Immature natural killer cell (primary cell): Measurements from ENCODE around the gene CIDEB. TPM values are rescaled to one million over a fixed set of nuclear protein-coding genes. Genes with fewer than 3 reads are reported as not detected.

Experiments used
- DNase-seq, 3 donors: peaks; one replicate each; pipeline ENCODE4 v3.0.0; 2022; ENCODE audit warnings: mixed read lengths in 1 of 3
- H3K27ac Mint-ChIP-seq, 6 donors: one replicate each; pipeline ENCODE4 v1.8.0; 2020; ENCODE audit warnings: mixed read lengths in 6 of 6, mild to moderate bottlenecking in 5 of 6, inconsistent platforms in 4 of 6, moderate library complexity in 3 of 6
- H3K27me3 Mint-ChIP-seq, 3 donors: one replicate each; pipeline ENCODE4 v1.8.0; 2020 to 2021; ENCODE audit warnings: low read depth in 3 of 3, mild to moderate bottlenecking in 3 of 3, mixed read lengths in 3 of 3, moderate library complexity in 3 of 3, inconsistent platforms in 1 of 3
- H3K36me3 Mint-ChIP-seq, 3 donors: one replicate each; pipeline ENCODE4 v1.8.0; 2020; ENCODE audit warnings: mixed read lengths in 3 of 3, inconsistent platforms in 2 of 3, mild to moderate bottlenecking in 2 of 3
- H3K4me1 Mint-ChIP-seq, 2 donors: one replicate each; pipeline ENCODE4 v1.8.0; 2020; ENCODE audit warnings: inconsistent platforms in 2 of 2, mild to moderate bottlenecking in 2 of 2, mixed read lengths in 2 of 2, moderate library complexity in 1 of 2
- H3K4me3 Mint-ChIP-seq, 5 donors: one replicate each; pipeline ENCODE4 v1.8.0; 2020; ENCODE audit warnings: mild to moderate bottlenecking in 5 of 5, mixed read lengths in 5 of 5, inconsistent platforms in 3 of 5, moderate library complexity in 3 of 5
- H3K9me3 Mint-ChIP-seq, 6 donors: one replicate each; pipeline ENCODE4 v1.8.0; 2020; ENCODE audit warnings: mild to moderate bottlenecking in 6 of 6, mixed read lengths in 6 of 6, inconsistent platforms in 4 of 6, moderate library complexity in 3 of 6
- polyA plus RNA-seq, 3 donors: library from polyadenylated mRNA; unstranded; fragments of 300-500 nt; fragmentation: Illumina TruSeq; gene quantifications; one replicate each; pipeline ENCODE4 v1.2.3, GENCODE V29; 2021

The CIDEB gene
- polyA plus RNA-seq, 3 donors from 2014 or later, result 31.6 to 81.9 (median 52.1) TPM

- Mint-ChIP-seq H3K27ac (no peak overlapping the region), H3K36me3 (peaks cover 29 to 59% (median 36%) of the 10 kb centered on the region in 3 donors), H3K27me3 (peaks cover 2 to 6% (median 6%) of the 10 kb centered on the region in 3 donors), H3K4me1 (peaks cover 41 to 53% of the 10 kb centered on the region in 2 donors), H3K9me3 (no peaks in the 10 kb centered on the region), H3K4me3 (no peak overlapping the region)
- DNase-seq, result no peak
Observed at GRCh38 chr14:24304019-24304387, 3.8 kb downstream of the CIDEB start.

- H3K4me3 Mint-ChIP-seq, result peak overlapping the region; percentile 90 to 96 (median 93)
- no peaks in the 10 kb centered on the region for H3K9me3 Mint-ChIP-seq
- DNase-seq, result no peak
- H3K27me3 Mint-ChIP-seq, result peaks cover 2 to 8% (median 6%) of the 10 kb centered on the region in 3 donors
- H3K4me1 Mint-ChIP-seq, result peaks cover 49 to 71% of the 10 kb centered on the region in 2 donors
- H3K36me3 Mint-ChIP-seq, result peaks cover 21 to 47% (median 24%) of the 10 kb centered on the region in 3 donors
- peak overlapping the region; percentile 83 to 99 (median 96) for H3K27ac Mint-ChIP-seq
Observed at GRCh38 chr14:24300326-24300980, 7.3 kb downstream of the CIDEB start.

GRCh38 chr14:24299255-24300191 lies 8.3 kb downstream of the CIDEB start, which contains the start of the genes DHRS1 and NOP9:
TSS of gene DHRS1 (minus strand) at chr14:24299780. CDS start at chr14:24299106, 674 bp downstream.
TSS of gene NOP9 (plus strand) at chr14:24299850. CDS start at chr14:24299955, 105 bp downstream.
- Mint-ChIP-seq H3K4me3 (peak within 1 kb of the TSS; percentile 90 to 96 (median 93)), H3K4me1 (peaks cover 49 to 63% of the 10 kb centered on the region in 2 donors), H3K9me3 (no peaks in the 10 kb centered on the region), H3K27ac (peak within 1 kb of the TSS; percentile 83 to 99 (median 96)), H3K36me3 (peaks cover 17 to 43% (median 21%) of the 10 kb centered on the region in 3 donors), H3K27me3 (peaks cover 2 to 8% (median 6%) of the 10 kb centered on the region in 3 donors)
- DNase-seq, result peak; percentile 89 to 91 (median 90)

- no peak for DNase-seq
- Mint-ChIP-seq H3K4me1 (peaks cover 49 to 63% of the 10 kb centered on the region in 2 donors), H3K27me3 (peaks cover 2 to 8% (median 6%) of the 10 kb centered on the region in 3 donors), H3K9me3 (no peaks in the 10 kb centered on the region), H3K4me3 (peak overlapping the region; percentile 90 to 96 (median 93)), H3K27ac (peak overlapping the region; percentile 83 to 99 (median 96)), H3K36me3 (peaks cover 13 to 41% (median 21%) of the 10 kb centered on the region in 3 donors)
Observed at GRCh38 chr14:24298892-24299254, 8.9 kb downstream of the CIDEB start.

GRCh38 chr14:24297190-24297964 lies 10.4 kb downstream of the CIDEB start:
- Mint-ChIP-seq H3K4me3 (no peak overlapping the region), H3K36me3 (peaks cover 13 to 41% (median 14%) of the 10 kb centered on the region in 3 donors), H3K27ac (peak overlapping the region; percentile 73 to 96 (median 82)), H3K4me1 (peaks cover 49 to 63% of the 10 kb centered on the region in 2 donors), H3K9me3 (no peaks in the 10 kb centered on the region), H3K27me3 (peaks cover 2 to 8% (median 8%) of the 10 kb centered on the region in 3 donors)
- no peak for DNase-seq

GRCh38 chr14:24296341-24297157 lies 11.2 kb downstream of the CIDEB start:
- peak overlapping the region; percentile 73 to 96 (median 82) for H3K27ac Mint-ChIP-seq
- peaks cover 44 to 57% of the 10 kb centered on the region in 2 donors for H3K4me1 Mint-ChIP-seq
- peaks cover 13 to 40% (median 14%) of the 10 kb centered on the region in 3 donors for H3K36me3 Mint-ChIP-seq
- peak; percentile 72 to 77 (median 75) for DNase-seq
- no peaks in the 10 kb centered on the region for H3K9me3 Mint-ChIP-seq
- H3K4me3 Mint-ChIP-seq, result peak overlapping the region in 2 of 5 donors; percentile 12 to 23
- peaks cover 2 to 8% (median 8%) of the 10 kb centered on the region in 3 donors for H3K27me3 Mint-ChIP-seq

- H3K27ac Mint-ChIP-seq, result peak overlapping the region in 1 of 6 donors; percentile 45
- H3K27me3 Mint-ChIP-seq, result peaks cover 0 to 3% (median 2%) of the 10 kb centered on the region in 3 donors
- DNase-seq, result no peak
- peaks cover 21 to 39% of the 10 kb centered on the region in 2 donors for H3K4me1 Mint-ChIP-seq
- no peaks in the 10 kb centered on the region for H3K9me3 Mint-ChIP-seq
- peaks cover 18 to 52% (median 22%) of the 10 kb centered on the region in 3 donors for H3K36me3 Mint-ChIP-seq
- H3K4me3 Mint-ChIP-seq, result no peak overlapping the region
Observed at GRCh38 chr14:24293525-24293924, 14.3 kb downstream of the CIDEB start.

- H3K27me3 Mint-ChIP-seq, result peaks cover 0 to 2% (median 0%) of the 10 kb centered on the region in 3 donors
- peaks cover 18 to 52% (median 22%) of the 10 kb centered on the region in 3 donors for H3K36me3 Mint-ChIP-seq
Observed at GRCh38 chr14:24292118-24292807, 15.5 kb downstream of the CIDEB start.

GRCh38 chr14:24291446-24292117 lies 16.2 kb downstream of the CIDEB start:
- peaks cover 15 to 49% (median 22%) of the 10 kb centered on the region in 3 donors for H3K36me3 Mint-ChIP-seq
- peaks cover 0 to 2% (median 0%) of the 10 kb centered on the region in 3 donors for H3K27me3 Mint-ChIP-seq
- no peak for DNase-seq
- H3K4me3 Mint-ChIP-seq, result no peak overlapping the region
- peaks cover 8 to 21% of the 10 kb centered on the region in 2 donors for H3K4me1 Mint-ChIP-seq
- no peaks in the 10 kb centered on the region for H3K9me3 Mint-ChIP-seq
- no peak overlapping the region for H3K27ac Mint-ChIP-seq

More at GRCh38 chr14:24292118-24292807, 15.5 kb downstream of the CIDEB start:
- Mint-ChIP-seq H3K4me1 (peaks cover 15 to 27% of the 10 kb centered on the region in 2 donors), H3K9me3 (no peaks in the 10 kb centered on the region), H3K27ac (no peak overlapping the region), H3K4me3 (no peak overlapping the region)
- DNase-seq, result no peak

GRCh38 chr14:24290746-24291145 lies 17.0 kb downstream of the CIDEB start:
- Mint-ChIP-seq H3K27ac (peak overlapping the region in 3 of 6 donors; percentile 8 to 74 (median 11)), H3K4me1 (peaks cover 2 to 12% of the 10 kb centered on the region in 2 donors), H3K27me3 (peaks cover 0 to 2% (median 0%) of the 10 kb centered on the region in 3 donors), H3K9me3 (no peaks in the 10 kb centered on the region), H3K36me3 (peaks cover 14 to 41% (median 17%) of the 10 kb centered on the region in 3 donors), H3K4me3 (no peak overlapping the region)
- no peak for DNase-seq

- H3K36me3 Mint-ChIP-seq, result peaks cover 10 to 35% (median 12%) of the 10 kb centered on the region in 3 donors
- peaks cover 2 to 12% of the 10 kb centered on the region in 2 donors for H3K4me1 Mint-ChIP-seq
- H3K27me3 Mint-ChIP-seq, result peaks cover 0 to 2% (median 0%) of the 10 kb centered on the region in 3 donors
- no peaks in the 10 kb centered on the region for H3K9me3 Mint-ChIP-seq
- DNase-seq, result peak in 2 of 3 donors; percentile 33 to 38
- H3K4me3 Mint-ChIP-seq, result no peak overlapping the region
- H3K27ac Mint-ChIP-seq, result peak overlapping the region in 3 of 6 donors; percentile 17 to 51 (median 36)
Observed at GRCh38 chr14:24289649-24290280, 18.0 kb downstream of the CIDEB start.
